KBM-7 (cell line): Measurements from ENCODE around the gene CAMK2B.

ENCODE experiments used
- DNase-seq: peaks from one replicate; pipeline ENCODE4 v3.0.0-alpha.2; 2015
- in situ Hi-C: fragments of 300-500 bp; cut with MboI; formaldehyde crosslinking; loops from 2 replicates; pipeline ENCODE4 v1.14.3; 2020; ENCODE audit warnings: low sequenced_read_pairs, low pct_unique_long_range_greater_than_20kb, mixed read lengths

CAMK2B gene

GRCh38 chr7:44325201-44325671 lies at the start of gene CAMK2B:
CAMK2B (minus strand) TSS chr7:44325594; CDS start chr7:44325421, 173 bp downstream.
- no peak for DNase-seq
- in situ Hi-C loops = no loop called here

- in situ Hi-C loops = no loop called here
- no peak for DNase-seq
These were observed 48.8 kb upstream of the CAMK2B start for GRCh38 chr7:44374007-44374763.

GRCh38 chr7:44373418-44373740 lies 48.0 kb upstream of the CAMK2B start:
- in situ Hi-C loops = no loop called here
- DNase-seq = no peak

GRCh38 chr7:44372560-44373417 lies 47.4 kb upstream of the CAMK2B start:
- in situ Hi-C loops = no loop called here

GRCh38 chr7:44368885-44369284 lies 43.5 kb upstream of the CAMK2B start:
- DNase-seq = no peak
- in situ Hi-C loops = no loop called here

More at GRCh38 chr7:44372560-44373417, 47.4 kb upstream of the CAMK2B start:
- DNase-seq = no peak

- in situ Hi-C loops = no loop called here
- DNase-seq = no peak
These were observed 43.1 kb upstream of the CAMK2B start for GRCh38 chr7:44368455-44368854.

- in situ Hi-C loops = no loop called here
- no peak for DNase-seq
These were observed 42.2 kb upstream of the CAMK2B start for GRCh38 chr7:44367475-44368043.

- DNase-seq = no peak
- in situ Hi-C loops = no loop called here
These were observed 41.6 kb upstream of the CAMK2B start for GRCh38 chr7:44366986-44367385.

- in situ Hi-C loops = no loop called here
- no peak for DNase-seq
These were observed 28.3 kb upstream of the CAMK2B start for GRCh38 chr7:44353668-44354067.

- in situ Hi-C loops = no loop called here
- no peak for DNase-seq
These were observed 23.7 kb upstream of the CAMK2B start for GRCh38 chr7:44348851-44349781.

- DNase-seq = peak; percentile 40
These were observed 22.9 kb upstream of the CAMK2B start for GRCh38 chr7:44348300-44348699.

GRCh38 chr7:44347546-44348114 lies 22.2 kb upstream of the CAMK2B start:
- in situ Hi-C loops = no loop called here
- DNase-seq = no peak

More at GRCh38 chr7:44348300-44348699, 22.9 kb upstream of the CAMK2B start:
- in situ Hi-C loops = no loop called here

- DNase-seq = no peak
- in situ Hi-C loops = no loop called here
These were observed 20.7 kb upstream of the CAMK2B start for GRCh38 chr7:44346063-44346462.

GRCh38 chr7:44341401-44341800 lies 16.0 kb upstream of the CAMK2B start:
- no peak for DNase-seq
- in situ Hi-C loops = no loop called here

- DNase-seq = peak; percentile 16
- in situ Hi-C loops = no loop called here
These were observed 13.2 kb upstream of the CAMK2B start for GRCh38 chr7:44338600-44338999.

- no peak for DNase-seq
- in situ Hi-C loops = no loop called here
These were observed 11.1 kb upstream of the CAMK2B start for GRCh38 chr7:44336491-44336890.

GRCh38 chr7:44335184-44335583 lies 9.8 kb upstream of the CAMK2B start:
- in situ Hi-C loops = no loop called here
- DNase-seq = no peak

- in situ Hi-C loops = no loop called here
- DNase-seq = no peak
These were observed 9.3 kb upstream of the CAMK2B start for GRCh38 chr7:44334734-44335097.
